K562 (cell line): Measurements from ENCODE around the gene CDCP1. TPM values are rescaled to one million over a fixed set of nuclear protein-coding genes. Genes with fewer than 3 reads are reported as not detected.

Experiments used
- ATAC-seq: fragments of 200-7000 bp; cut with Tn5 transposase; 3 replicates; pipeline ENCODE4 v1.9.1; 2020; ENCODE audit warnings: moderate library complexity
- BruUV-seq: library from RNA; stranded (reverse); fragments of 400-500 nt; replicated peaks from 2 replicates; lab custom pipeline; 2021; lab: Mats Ljungman, UMichigan
- CTCF ChIA-PET: fragments of 300-600 bp; formaldehyde crosslinking; extraction: SDS; loops from one replicate; lab custom pipeline; 2021; ENCODE audit warnings: low intra/inter-chr PET ratio; lab: Yijun Ruan, JAX
- POLR2A ChIA-PET: fragments of 300-600, 350-650 bp; sonication (Branson Sonifier 250); formaldehyde crosslinking; extraction: SDS; loops from one replicate; lab custom pipeline; 2021; ENCODE audit warnings: antibody characterized with exemption, inconsistent platforms; lab: Yijun Ruan, JAX
- DNase-seq, 4 experiments: peaks; one replicate each; pipeline versions ENCODE4 v3.0.0 to v3.0.0-alpha.2; 2011 to 2018; ENCODE audit warnings: low spot score in 3 of 4, mixed read lengths in 3 of 4; ENCODE audit errors: extremely low read depth in 1 of 4
- FAIRE-seq: peaks from 2 replicates; lab custom pipeline; 2011; peaks lifted over from hg19 to GRCh38; lab: Jason Lieb, UNC
- H2AFZ ChIP-seq: 2 replicates; pipeline ENCODE4 v1.6.0; 2011; ENCODE audit warnings: low read depth, low read length, control low read depth, inconsistent platforms
- H3K27ac ChIP-seq: fragments of 200-600 bp; 3 replicates; pipeline ENCODE4 v1.8.0; 2011; ENCODE audit warnings: low read depth, mild to moderate bottlenecking, control low read depth, inconsistent platforms, low read length, moderate library complexity, mixed read lengths; ENCODE audit errors: extremely low read depth
- H3K27me3 ChIP-seq, 2 experiments: fragments of 300-600 bp in 1 of 2; 2 replicates in 1 of 2; 3 replicates in 1 of 2; pipeline versions ENCODE4 v1.6.0 to v1.8.0; 2011; ENCODE audit warnings: inconsistent platforms in 2 of 2, low read length in 2 of 2, mild to moderate bottlenecking in 1 of 2, mixed read lengths in 1 of 2, moderate library complexity in 1 of 2; ENCODE audit not compliant: control insufficient read depth in 2 of 2, insufficient read depth in 2 of 2
- H3K36me3 ChIP-seq: fragments of 300-600 bp; 3 replicates; pipeline ENCODE4 v1.8.0; 2011; ENCODE audit warnings: mild to moderate bottlenecking, low read length, inconsistent platforms; ENCODE audit not compliant: control insufficient read depth, insufficient read depth
- H3K4me1 ChIP-seq, 2 experiments: fragments of 200-600 bp in 1 of 2; replicated peaks in 1 of 2; 2 replicates in 1 of 2; 3 replicates in 1 of 2; pipeline versions ENCODE4 v1.5.1 to v1.8.0; 2011; ENCODE audit warnings: inconsistent platforms in 2 of 2, low read length in 2 of 2, mild to moderate bottlenecking in 1 of 2, mixed read lengths in 1 of 2, moderate library complexity in 1 of 2; ENCODE audit not compliant: control insufficient read depth in 2 of 2, insufficient read depth in 2 of 2
- H3K4me2 ChIP-seq: 2 replicates; pipeline ENCODE4 v1.6.1; 2011; ENCODE audit warnings: low read length, control low read depth, inconsistent platforms, mixed read lengths; ENCODE audit not compliant: insufficient read depth
- H3K4me3 ChIP-seq: fragments of 200-600 bp; sonication (generic), shearing (Covaris generic); 2 replicates; pipeline ENCODE4 v1.5.1; 2016; ENCODE audit warnings: control low read depth, inconsistent platforms
- H3K79me2 ChIP-seq: fragments of 200-600 bp; 3 replicates; pipeline ENCODE4 v1.8.0; 2011; ENCODE audit warnings: low read length, inconsistent platforms; ENCODE audit not compliant: control insufficient read depth, insufficient read depth
- H3K9ac ChIP-seq, 2 experiments: 2 replicates each; pipeline versions ENCODE4 v1.6.0 to v1.6.1; 2011; ENCODE audit warnings: low read depth in 2 of 2, low read length in 2 of 2, control low read depth in 1 of 2, inconsistent platforms in 1 of 2, mild to moderate bottlenecking in 1 of 2, mixed read lengths in 1 of 2; ENCODE audit not compliant: insufficient read depth in 1 of 2
- H3K9me1 ChIP-seq: one replicate; pipeline ENCODE4 v1.6.0; 2011; ENCODE audit warnings: inconsistent platforms, mild to moderate bottlenecking, low read length, moderate library complexity; ENCODE audit not compliant: control insufficient read depth, insufficient read depth
- H3K9me3 ChIP-seq: replicated peaks from 2 replicates; pipeline ENCODE4 v1.5.1; 2011; ENCODE audit warnings: low read depth, low read length, inconsistent platforms; ENCODE audit not compliant: control insufficient read depth, insufficient read depth
- H4K20me1 ChIP-seq: replicated peaks from 2 replicates; pipeline ENCODE4 v1.6.1; 2011; ENCODE audit warnings: low read length, inconsistent platforms, mixed read lengths; ENCODE audit not compliant: control insufficient read depth, insufficient read depth
- ARID3B ChIP-seq: fragments of 250-450 bp; sonication (Bioruptor Pico); IDR thresholded peaks from 2 replicates; pipeline ENCODE4 v1.4.0; 2020; ENCODE audit warnings: borderline replicate concordance
- FOSL1 ChIP-seq: fragments of 200-800 bp; sonication (Bioruptor generic); conservative IDR thresholded peaks from 2 replicates; pipeline ENCODE4 v1.6.1; 2016; ENCODE audit warnings: missing genetic modification characterization, missing compliant biosample characterization
- HMBOX1 ChIP-seq: sonication (generic); IDR thresholded peaks from 2 replicates; pipeline ENCODE4 v1.6.1; 2016
- MAX ChIP-seq: sonication (generic); formaldehyde crosslinking; IDR thresholded peaks from 2 replicates; pipeline ENCODE4 v1.9.0; 2022; ENCODE audit warnings: mild to moderate bottlenecking, missing genetic modification reagents
- ZBTB34 ChIP-seq: fragments of 250-450 bp; sonication (Bioruptor Pico); IDR thresholded peaks from 2 replicates; pipeline ENCODE4 v1.8.0; 2021; ENCODE audit warnings: mild to moderate bottlenecking, moderate library complexity
- ZNF134 ChIP-seq: fragments of 250-450 bp; sonication (Bioruptor Pico); conservative IDR thresholded peaks from 2 replicates; pipeline ENCODE4 v1.4.0; 2020
- ZNF140 ChIP-seq: fragments of 250-450 bp; sonication (Bioruptor Pico); IDR thresholded peaks from 2 replicates; pipeline ENCODE4 v1.8.0; 2021; ENCODE audit warnings: moderate library complexity, mild to moderate bottlenecking, inconsistent platforms
- ZNF217 ChIP-seq: sonication (generic); formaldehyde crosslinking; IDR thresholded peaks from 2 replicates; pipeline ENCODE4 v1.8.0; 2022; ENCODE audit warnings: mild to moderate bottlenecking, missing genetic modification reagents
- ZNF311 ChIP-seq: fragments of 250-450 bp; sonication (Bioruptor Pico); IDR thresholded peaks from 2 replicates; pipeline ENCODE4 v1.4.0; 2020; ENCODE audit warnings: mild to moderate bottlenecking, moderate library complexity
- WGBS: fragments of 100-300 bp; shearing (Covaris generic); methylation state at CpG from one replicate; pipeline ENCODE4 v1.1.6; 2016; ENCODE audit warnings: low coverage, mixed read lengths; ENCODE audit not compliant: insufficient coverage; ENCODE audit errors: missing lambda C conversion rate; 5-methylcytosine and 5-hydroxymethylcytosine counted together
- in situ Hi-C: fragments of 300-500 bp; cut with MboI; formaldehyde crosslinking; loops from 4 replicates; pipeline ENCODE4 v1.15.0; 2018; ENCODE audit warnings: inconsistent platforms, mixed read lengths
- intact Hi-C: fragments of 100-400 bp; cut with micrococcal nuclease; formaldehyde crosslinking; loops from 2 replicates; pipeline ENCODE4 v1.14.2; 2022
- polyA plus RNA-seq, 8 experiments: library from polyadenylated mRNA; depleted of rRNA in 4 of 8; stranded (reverse) in 5 of 8; unstranded in 3 of 8; fragments of >200 nt; fragmentation: Nextera tagmentation in 2 of 8; fragmentation: Illumina TruSeq in 1 of 8; extraction: Ambion mirVana in 2 of 8; extraction: Trizol in 1 of 8; gene quantifications; 2 replicates each; pipeline versions ENCODE4 v1.2.1 to v1.2.3, GENCODE V29; 2011 to 2014; ENCODE audit warnings: inconsistent platforms in 1 of 8, missing spikeins in 1 of 8
- total RNA-seq, 7 experiments: library from RNA; depleted of rRNA in 6 of 7; stranded (reverse); fragments of >200 nt in 6 of 7; fragmentation: Illumina TruSeq in 2 of 7; extraction: Trizol in 2 of 7; gene quantifications; 2 replicates each; pipeline versions ENCODE4 v1.2.1 to v1.2.3, GENCODE V29; 2011 to 2021; ENCODE audit warnings: low replicate concordance in 1 of 7
- TF ChIP-seq, protein P1 (sequence below): fragments of 450-650 bp; IDR thresholded peaks from 2 replicates; pipeline ENCODE4 v1.6.1; 2016
- TF ChIP-seq, protein P2 (sequence below): fragments of 200-800 bp; sonication (Bioruptor generic); IDR thresholded peaks from 2 replicates; pipeline ENCODE4 v1.6.1; 2017; ENCODE audit warnings: missing genetic modification characterization, missing compliant biosample characterization
- TF ChIP-seq, protein P3 (sequence below): fragments of 200-800 bp; sonication (Bioruptor generic); IDR thresholded peaks from 2 replicates; pipeline ENCODE4 v1.6.1; 2017; ENCODE audit warnings: missing genetic modification characterization, missing compliant biosample characterization

CDCP1 gene
- total and polyA plus RNA-seq, 9 of the 15 experiments (the other 6 are each of a cell fraction or from before 2014, with no cell fraction given): 3.9 to 16.4 (median 5.2) TPM

GRCh38 chr3:45132568-45133211 lies 13.5 kb downstream of the CDCP1 start:
- Histone ChIP-seq H3K79me2 (peaks cover 35% of the 10 kb centered on the region), H3K27me3 (no peaks in the 10 kb centered on the region), H3K36me3 (peaks cover 7% of the 10 kb centered on the region), H2AFZ (peak overlapping the region; percentile 60), H3K4me2 (no peak overlapping the region), H4K20me1 (no peaks in the 10 kb centered on the region), H3K9me3 (0 out of 2 replicates have a peak, but pooled peaks cover 2% of the 10 kb centered on the region), H3K9me1 (peaks cover 3% of the 10 kb centered on the region), H3K4me3 (no peak overlapping the region), H3K27ac (peak overlapping the region; percentile 60; the same call in 2 of the 3 replicates), H3K4me1 (peaks cover 18 to 60% of the 10 kb centered on the region in 2 experiments), H3K9ac (0 out of 4 replicates have a peak overlapping the region, but pooled peaks have one; percentile 10 to 23)
- no TSS peak for BruUV-seq
- POLR2A ChIA-PET: interaction anchor here (0.7 to 1.4 kb wide), 6 partner anchors 9 to 70 kb away, joined by 3 to 6 read pairs (median 3); no protein-coding TSS in a partner anchor
- intact Hi-C loops: no loop called here
- in situ Hi-C loops: no loop called here
- CTCF ChIA-PET: no interaction called here
- 58% methylated on average over 5 of the region's 5 CpGs for WGBS
- DNase-seq: no peak
- no peak for ATAC-seq
- FAIRE-seq: no peak
- TF ChIP-seq HMBOX1: no peak
- peak; percentile 98 for TF ChIP-seq ZNF134 (CRISPR knock-in tag)
- TF ChIP-seq, protein P1, sequence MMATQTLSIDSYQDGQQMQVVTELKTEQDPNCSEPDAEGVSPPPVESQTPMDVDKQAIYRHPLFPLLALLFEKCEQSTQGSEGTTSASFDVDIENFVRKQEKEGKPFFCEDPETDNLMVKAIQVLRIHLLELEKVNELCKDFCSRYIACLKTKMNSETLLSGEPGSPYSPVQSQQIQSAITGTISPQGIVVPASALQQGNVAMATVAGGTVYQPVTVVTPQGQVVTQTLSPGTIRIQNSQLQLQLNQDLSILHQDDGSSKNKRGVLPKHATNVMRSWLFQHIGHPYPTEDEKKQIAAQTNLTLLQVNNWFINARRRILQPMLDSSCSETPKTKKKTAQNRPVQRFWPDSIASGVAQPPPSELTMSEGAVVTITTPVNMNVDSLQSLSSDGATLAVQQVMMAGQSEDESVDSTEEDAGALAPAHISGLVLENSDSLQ: peak; percentile 80
- TF ChIP-seq, protein P2, sequence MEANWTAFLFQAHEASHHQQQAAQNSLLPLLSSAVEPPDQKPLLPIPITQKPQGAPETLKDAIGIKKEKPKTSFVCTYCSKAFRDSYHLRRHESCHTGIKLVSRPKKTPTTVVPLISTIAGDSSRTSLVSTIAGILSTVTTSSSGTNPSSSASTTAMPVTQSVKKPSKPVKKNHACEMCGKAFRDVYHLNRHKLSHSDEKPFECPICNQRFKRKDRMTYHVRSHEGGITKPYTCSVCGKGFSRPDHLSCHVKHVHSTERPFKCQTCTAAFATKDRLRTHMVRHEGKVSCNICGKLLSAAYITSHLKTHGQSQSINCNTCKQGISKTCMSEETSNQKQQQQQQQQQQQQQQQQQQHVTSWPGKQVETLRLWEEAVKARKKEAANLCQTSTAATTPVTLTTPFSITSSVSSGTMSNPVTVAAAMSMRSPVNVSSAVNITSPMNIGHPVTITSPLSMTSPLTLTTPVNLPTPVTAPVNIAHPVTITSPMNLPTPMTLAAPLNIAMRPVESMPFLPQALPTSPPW (CRISPR knock-in tag): 0 out of 2 replicates have a peak, but pooled peaks have one; percentile 21
- TF ChIP-seq ZBTB34 (CRISPR knock-in tag): no peak
- no peak for TF ChIP-seq ZNF217 (CRISPR knock-in tag)
- TF ChIP-seq ZNF140 (CRISPR knock-in tag): no peak
- TF ChIP-seq, protein P3, sequence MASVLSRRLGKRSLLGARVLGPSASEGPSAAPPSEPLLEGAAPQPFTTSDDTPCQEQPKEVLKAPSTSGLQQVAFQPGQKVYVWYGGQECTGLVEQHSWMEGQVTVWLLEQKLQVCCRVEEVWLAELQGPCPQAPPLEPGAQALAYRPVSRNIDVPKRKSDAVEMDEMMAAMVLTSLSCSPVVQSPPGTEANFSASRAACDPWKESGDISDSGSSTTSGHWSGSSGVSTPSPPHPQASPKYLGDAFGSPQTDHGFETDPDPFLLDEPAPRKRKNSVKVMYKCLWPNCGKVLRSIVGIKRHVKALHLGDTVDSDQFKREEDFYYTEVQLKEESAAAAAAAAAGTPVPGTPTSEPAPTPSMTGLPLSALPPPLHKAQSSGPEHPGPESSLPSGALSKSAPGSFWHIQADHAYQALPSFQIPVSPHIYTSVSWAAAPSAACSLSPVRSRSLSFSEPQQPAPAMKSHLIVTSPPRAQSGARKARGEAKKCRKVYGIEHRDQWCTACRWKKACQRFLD (CRISPR knock-in tag): peak; percentile 4; the same call in 1 of the 2 replicates
- TF ChIP-seq MAX (CRISPR knock-in tag): peak; percentile 37; the same call in 1 of the 2 replicates
- peak; percentile 26; the same call in 1 of the 2 replicates for TF ChIP-seq FOSL1
- TF ChIP-seq ZNF311 (CRISPR knock-in tag): 0 out of 2 replicates have a peak, but pooled peaks have one; percentile 11
- TF ChIP-seq ARID3B (CRISPR knock-in tag): no peak
